H1 (cell line): Measurements from ENCODE around the gene CLBA1. TPM values are rescaled to one million over a fixed set of nuclear protein-coding genes. Genes with fewer than 3 reads are reported as not detected.

Source experiments
- CTCF ChIA-PET: fragments of 300-600 bp; sonication (Branson Sonifier 250); formaldehyde crosslinking; loops from one replicate; lab custom pipeline; 2021; ENCODE audit not compliant: partially characterized antibody; lab: Charles Lee
- POLR2A ChIA-PET: fragments of 300-600 bp; sonication (Branson Sonifier 250); formaldehyde crosslinking; loops from one replicate; lab custom pipeline; 2021; ENCODE audit warnings: inconsistent platforms; ENCODE audit not compliant: partially characterized antibody; lab: Charles Lee
- DNase-seq, 2 experiments: peaks; one replicate each; pipeline versions ENCODE4 v3.0.0 to v3.0.0-alpha.2; 2010 to 2022; ENCODE audit warnings: low spot score in 2 of 2, low read depth in 1 of 2, mixed read lengths in 1 of 2
- FAIRE-seq: peaks from 2 replicates; lab custom pipeline; 2011; peaks lifted over from hg19 to GRCh38; lab: Jason Lieb, UNC
- H2AFZ ChIP-seq: 2 replicates; pipeline ENCODE4 v1.8.1; 2012; ENCODE audit warnings: low read length, inconsistent platforms
- H2AK5ac ChIP-seq: 2 replicates; pipeline ENCODE4 v1.6.1; 2013; ENCODE audit warnings: low read depth, low read length
- H2BK120ac ChIP-seq: replicated peaks from 2 replicates; pipeline ENCODE3; 2013; ENCODE audit warnings: low read depth, low read length, inconsistent platforms
- H2BK12ac ChIP-seq: 2 replicates; pipeline ENCODE4 v1.6.1; 2013; ENCODE audit warnings: low read depth, low read length
- H2BK15ac ChIP-seq: 2 replicates; pipeline ENCODE4 v1.6.1; 2013; ENCODE audit warnings: low read length
- H2BK20ac ChIP-seq: 2 replicates; pipeline ENCODE4 v1.6.1; 2013; ENCODE audit warnings: low read length
- H2BK5ac ChIP-seq: 2 replicates; pipeline ENCODE4 v1.6.1; 2013; ENCODE audit warnings: low read depth, low read length
- H3K14ac ChIP-seq: 2 replicates; pipeline ENCODE4 v1.6.1; 2013; ENCODE audit warnings: inconsistent platforms; ENCODE audit not compliant: insufficient read length
- H3K18ac ChIP-seq: 2 replicates; pipeline ENCODE4 v1.6.1; 2013; ENCODE audit warnings: low read length; ENCODE audit errors: extremely low read depth
- H3K23ac ChIP-seq: 2 replicates; pipeline ENCODE4 v1.6.1; 2013; ENCODE audit warnings: inconsistent platforms; ENCODE audit not compliant: insufficient read length
- H3K23me2 ChIP-seq: 2 replicates; pipeline ENCODE4 v1.6.1; 2013; ENCODE audit warnings: low read depth, low read length
- H3K27ac ChIP-seq: 2 replicates; pipeline ENCODE4 v1.6.1; 2011; ENCODE audit warnings: low read depth, low read length, inconsistent platforms
- H3K27me3 ChIP-seq, 4 experiments: replicated peaks in 1 of 4; 1 replicate in 1 of 4; 2 replicates in 3 of 4; pipeline versions ENCODE4 v1.6.1 to v1.8.1; 2011 to 2013; ENCODE audit warnings: low read length in 3 of 4, mild to moderate bottlenecking in 3 of 4, inconsistent platforms in 2 of 4, mixed read lengths in 2 of 4, moderate library complexity in 1 of 4; ENCODE audit not compliant: control insufficient read depth in 3 of 4, insufficient read depth in 3 of 4; ENCODE audit errors: extremely low read depth in 1 of 4
- H3K36me3 ChIP-seq, 4 experiments: 2 replicates each; pipeline versions ENCODE4 v1.6.1 to v1.8.1; 2011 to 2013; ENCODE audit warnings: mild to moderate bottlenecking in 4 of 4, low read length in 3 of 4, moderate library complexity in 2 of 4, control low read depth in 1 of 4, inconsistent platforms in 1 of 4; ENCODE audit not compliant: insufficient read depth in 4 of 4, control insufficient read depth in 2 of 4
- H3K4ac ChIP-seq: replicated peaks from 2 replicates; pipeline ENCODE3; 2013; ENCODE audit warnings: low read length, low read depth, mixed read lengths, inconsistent platforms; ENCODE audit not compliant: insufficient read length
- H3K4me1 ChIP-seq, 4 experiments: replicated peaks in 1 of 4; 1 replicate in 1 of 4; 2 replicates in 3 of 4; pipeline versions ENCODE4 v1.6.1 to v1.8.1; 2011 to 2013; ENCODE audit warnings: low read length in 3 of 4, inconsistent platforms in 2 of 4, mixed read lengths in 1 of 4; ENCODE audit not compliant: insufficient read depth in 4 of 4, control insufficient read depth in 3 of 4
- H3K4me2 ChIP-seq, 2 experiments: 2 replicates each; pipeline versions ENCODE4 v1.6.1 to v1.8.1; 2011 to 2013; ENCODE audit warnings: low read depth in 2 of 2, low read length in 2 of 2, control low read depth in 1 of 2, inconsistent platforms in 1 of 2, mild to moderate bottlenecking in 1 of 2; ENCODE audit not compliant: insufficient read depth in 1 of 2
- H3K4me3 ChIP-seq, 4 experiments: fragments of 200-600, 300-600 bp in 1 of 4; sonication (generic), shearing (Covaris generic), sonication (Bioruptor Twin) in 1 of 4; 2 replicates each; pipeline versions ENCODE4 v1.5.1 to v1.8.1; 2011 to 2016; ENCODE audit warnings: low read length in 4 of 4, low read depth in 3 of 4, control low read depth in 2 of 4, inconsistent platforms in 2 of 4, mild to moderate bottlenecking in 2 of 4, mixed read lengths in 1 of 4, moderate library complexity in 1 of 4; ENCODE audit not compliant: insufficient read depth in 2 of 4; ENCODE audit errors: extremely low read depth in 1 of 4
- H3K56ac ChIP-seq: replicated peaks from 2 replicates; pipeline ENCODE3; 2013; ENCODE audit warnings: low read depth, mild to moderate bottlenecking, mixed read lengths, low read length, inconsistent platforms; ENCODE audit not compliant: insufficient read length
- H3K79me1 ChIP-seq: 2 replicates; pipeline ENCODE4 v1.6.1; 2013; ENCODE audit warnings: low read depth, low read length, control low read depth
- H3K79me2 ChIP-seq, 2 experiments: 2 replicates each; pipeline versions ENCODE4 v1.6.1 to v1.8.1; 2012 to 2013; ENCODE audit warnings: low read length in 2 of 2, mild to moderate bottlenecking in 2 of 2, inconsistent platforms in 1 of 2; ENCODE audit not compliant: insufficient read depth in 2 of 2, control insufficient read depth in 1 of 2
- H3K9ac ChIP-seq, 4 experiments: replicated peaks in 1 of 4; 1 replicate in 1 of 4; 2 replicates in 3 of 4; pipeline versions ENCODE4 v1.6.1 to v1.8.1; 2011 to 2013; ENCODE audit warnings: low read depth in 3 of 4, low read length in 3 of 4, control low read depth in 2 of 4, mild to moderate bottlenecking in 2 of 4, moderate library complexity in 2 of 4, inconsistent platforms in 1 of 4; ENCODE audit errors: extremely low read depth in 1 of 4
- H3K9me3 ChIP-seq, 2 experiments: 2 replicates each; pipeline versions ENCODE4 v1.6.1 to v1.8.1; 2012 to 2013; ENCODE audit warnings: mild to moderate bottlenecking in 2 of 2, moderate library complexity in 2 of 2, control low read depth in 1 of 2, inconsistent platforms in 1 of 2, low read depth in 1 of 2, low read length in 1 of 2, mixed read lengths in 1 of 2; ENCODE audit not compliant: insufficient read depth in 2 of 2
- H4K20me1 ChIP-seq, 2 experiments: replicated peaks in 1 of 2; 2 replicates each; pipeline versions ENCODE3 to v1.8.1; 2011 to 2013; ENCODE audit warnings: inconsistent platforms in 2 of 2, low read length in 2 of 2, mild to moderate bottlenecking in 1 of 2; ENCODE audit not compliant: insufficient read depth in 2 of 2, control insufficient read depth in 1 of 2
- H4K5ac ChIP-seq: 2 replicates; pipeline ENCODE4 v1.6.1; 2013; ENCODE audit warnings: low read length, low read depth, mixed read lengths, inconsistent platforms; ENCODE audit not compliant: insufficient read length
- H4K8ac ChIP-seq: 2 replicates; pipeline ENCODE4 v1.8.0; 2013; ENCODE audit warnings: mild to moderate bottlenecking, moderate library complexity, low read length, inconsistent platforms; ENCODE audit not compliant: insufficient read depth; ENCODE audit errors: extremely low read depth
- H4K91ac ChIP-seq: replicated peaks from 2 replicates; pipeline ENCODE3; 2013; ENCODE audit warnings: low read length, mixed read lengths, inconsistent platforms; ENCODE audit not compliant: insufficient read length
- BCL11A ChIP-seq, 2 experiments: IDR thresholded peaks; one replicate each; pipeline ENCODE4 v1.6.1; 2011; ENCODE audit warnings: low read depth in 2 of 2, low read length in 2 of 2, mild to moderate bottlenecking in 2 of 2
- BRCA1 ChIP-seq: IDR thresholded peaks from 2 replicates; pipeline ENCODE4 v1.6.1; 2012; ENCODE audit warnings: low read depth, low read length, improper control_type of control experiment
- CHD2 ChIP-seq: IDR thresholded peaks from 2 replicates; pipeline ENCODE4 v1.6.1; 2012; ENCODE audit warnings: low read length, improper control_type of control experiment
- KDM4A ChIP-seq: IDR thresholded peaks from one replicate; pipeline ENCODE4 v1.7.1; 2012; ENCODE audit warnings: low read depth, mild to moderate bottlenecking, moderate library complexity, low read length, inconsistent platforms; ENCODE audit not compliant: severe bottlenecking
- MAX ChIP-seq: IDR thresholded peaks from 2 replicates; pipeline ENCODE4 v1.6.1; 2012; ENCODE audit warnings: inconsistent platforms
- WGBS, 2 experiments: shearing (Covaris generic) in 1 of 2; methylation state at CpG; one replicate each; pipeline versions ENCODE4 v1.1.6 to v1.1.7; 2013 to 2015; ENCODE audit warnings: low lambda C conversion rate in 2 of 2, mixed read lengths in 2 of 2, inconsistent platforms in 1 of 2, low coverage in 1 of 2, missing lambda C conversion rate in 1 of 2; ENCODE audit not compliant: insufficient replicate concordance in 2 of 2, insufficient coverage in 1 of 2, insufficient read length in 1 of 2; ENCODE audit errors: extremely low coverage in 1 of 2, missing lambda C conversion rate in 1 of 2; 5-methylcytosine and 5-hydroxymethylcytosine counted together
- polyA plus RNA-seq, 7 experiments: library from polyadenylated mRNA; depleted of rRNA in 3 of 7; stranded (reverse) in 5 of 7; unstranded in 2 of 7; fragments of >200 nt in 5 of 7; fragments of 200-250 nt in 2 of 7; gene quantifications; 1 replicate in 5 of 7; 2 replicates in 1 of 7; 4 replicates in 1 of 7; pipeline versions ENCODE4 v1.2.1 to v1.2.3, GENCODE V29; 2011 to 2013; ENCODE audit warnings: missing spikeins in 2 of 7, mixed read lengths in 2 of 7
- total RNA-seq: library from RNA; stranded (reverse); fragmentation: NEBNext Ultra II Directional; extraction: Animal tissue kit (Norgen Biotek cat#: 25700); gene quantifications from 2 replicates; pipeline ENCODE4 v1.2.1, GENCODE V29; 2021

Gene CLBA1
- total and polyA plus RNA-seq, 2 of the 8 experiments (the other 6 are each of a cell fraction or from before 2014, with no cell fraction given): 1.6 to 2.4 TPM

- POLR2A ChIA-PET: interaction anchor here (0.7 to 2.2 kb wide), 5 partner anchors 9 to 27 kb away, joined by 3 to 9 read pairs (median 3); partner anchors contain the start of gene CDCA4
- H4K5ac ChIP-seq: no peak overlapping the region
- no peak overlapping the region for H3K14ac ChIP-seq
- H2BK12ac ChIP-seq: no peak overlapping the region
- no peak overlapping the region for H2BK120ac ChIP-seq
- H3K27me3 ChIP-seq: 0 out of 7 replicates have a peak, but pooled peaks cover 0 to 2% (median 0%) of the 10 kb centered on the region in 4 experiments
- H3K27ac ChIP-seq: no peak overlapping the region
- peak overlapping the region; percentile 44; the same call in 1 of the 2 replicates for H4K8ac ChIP-seq
- no peak overlapping the region for H4K91ac ChIP-seq
- H3K4me2 ChIP-seq: no peak overlapping the region
- no peak overlapping the region for H3K18ac ChIP-seq
- H3K9me3 ChIP-seq: no peaks in the 10 kb centered on the region
- H3K4ac ChIP-seq: no peak overlapping the region
- no peak overlapping the region for H2BK15ac ChIP-seq
- WGBS, 2 experiments: 82% methylated on average over 14 of the region's 22 CpGs; no CpG with 5 or more reads in 1 of the 2 experiments
- H3K79me1 ChIP-seq: no peaks in the 10 kb centered on the region
- H2AFZ ChIP-seq: no peak overlapping the region
- no peak overlapping the region for H3K4me3 ChIP-seq
- H2BK5ac ChIP-seq: no peak overlapping the region
- no peak overlapping the region for H3K9ac ChIP-seq
- no peak overlapping the region for H2AK5ac ChIP-seq
- CTCF ChIA-PET: interaction anchor here (0.6 to 3.1 kb wide), 7 partner anchors 10 to 201 kb away, joined by 3 to 22 read pairs (median 4); no protein-coding TSS in a partner anchor
- no peak overlapping the region for H2BK20ac ChIP-seq
- H3K79me2 ChIP-seq: no peaks in the 10 kb centered on the region
- peaks cover 0 to 4% (median 0%) of the 10 kb centered on the region in 4 experiments; a peak in 2 of 8 replicates for H3K36me3 ChIP-seq
- no peaks in the 10 kb centered on the region for H3K23me2 ChIP-seq
- DNase-seq (no peak), FAIRE-seq (no peak)
- H3K4me1 ChIP-seq: no peaks in the 10 kb centered on the region
- peaks cover 0 to 5% of the 10 kb centered on the region in 2 experiments for H4K20me1 ChIP-seq
- H3K23ac ChIP-seq: no peak overlapping the region
- H3K56ac ChIP-seq: no peak overlapping the region
- TF ChIP-seq BRCA1: no peak
- no peak for TF ChIP-seq KDM4A
- no peak for TF ChIP-seq CHD2
- no peak for TF ChIP-seq MAX
- TF ChIP-seq BCL11A (IDR thresholded peaks at IDR 0.05; ENCODE audit: low read depth in 2 of 2, low read length in 2 of 2): no peak
These were observed 8.4 kb downstream of the CLBA1 start for GRCh38 chr14:104993808-104994591.
